Amniotic epithelial cell (primary cell): ENCODE data around the gene ALDH5A1.

ENCODE experiments used
- DNase-seq: peaks from one replicate; pipeline ENCODE4 v3.0.0-alpha.2; 2010; ENCODE audit warnings: low read depth

The ALDH5A1 gene

GRCh38 chr6:24494821-24495795 lies at the start of gene ALDH5A1:
TSS of gene ALDH5A1 (plus strand) at chr6:24494969. CDS start at chr6:24494997, 28 bp downstream.
- DNase-seq: peak; percentile 59

GRCh38 chr6:24445704-24446103 lies 49.1 kb upstream of the ALDH5A1 start:
- no peak for DNase-seq

GRCh38 chr6:24446670-24447069 lies 48.1 kb upstream of the ALDH5A1 start:
- DNase-seq: no peak

GRCh38 chr6:24448396-24448795 lies 46.4 kb upstream of the ALDH5A1 start:
- DNase-seq: peak; percentile 16

- no peak for DNase-seq
Observed at GRCh38 chr6:24448828-24449525, 45.8 kb upstream of the ALDH5A1 start.

GRCh38 chr6:24451581-24452388 lies 43.0 kb upstream of the ALDH5A1 start:
- DNase-seq: no peak

- no peak for DNase-seq
Observed at GRCh38 chr6:24453921-24454320, 40.8 kb upstream of the ALDH5A1 start.

- DNase-seq: no peak
Observed at GRCh38 chr6:24454452-24454851, 40.3 kb upstream of the ALDH5A1 start.

GRCh38 chr6:24455061-24455460 lies 39.7 kb upstream of the ALDH5A1 start:
- no peak for DNase-seq

GRCh38 chr6:24458134-24458533 lies 36.6 kb upstream of the ALDH5A1 start:
- peak; percentile 91 for DNase-seq

- DNase-seq: peak; percentile 89
Observed at GRCh38 chr6:24458941-24459340, 35.8 kb upstream of the ALDH5A1 start.

GRCh38 chr6:24460966-24461365 lies 33.8 kb upstream of the ALDH5A1 start:
- DNase-seq: no peak

- DNase-seq: no peak
Observed at GRCh38 chr6:24464253-24465038, 30.3 kb upstream of the ALDH5A1 start.

GRCh38 chr6:24469811-24470210 lies 25.0 kb upstream of the ALDH5A1 start:
- no peak for DNase-seq

GRCh38 chr6:24472181-24472580 lies 22.6 kb upstream of the ALDH5A1 start:
- DNase-seq: no peak

GRCh38 chr6:24476631-24477030 lies 18.1 kb upstream of the ALDH5A1 start:
- no peak for DNase-seq

GRCh38 chr6:24477070-24477469 lies 17.7 kb upstream of the ALDH5A1 start:
- DNase-seq: no peak

GRCh38 chr6:24478903-24479302 lies 15.9 kb upstream of the ALDH5A1 start:
- peak; percentile 34 for DNase-seq

- DNase-seq: no peak
Observed at GRCh38 chr6:24480705-24481104, 14.1 kb upstream of the ALDH5A1 start.

GRCh38 chr6:24481449-24481848 lies 13.3 kb upstream of the ALDH5A1 start:
- DNase-seq: no peak

- peak; percentile 88 for DNase-seq
Observed at GRCh38 chr6:24484657-24485323, 10.0 kb upstream of the ALDH5A1 start.
